Stimulated activated naive CD4-positive, alpha-beta T cell (primary cell): Measurements from ENCODE around the gene CASTOR2.
"Not testable (repeated sequence)": the region's sequence is repeated elsewhere in the genome, so short reads cannot be mapped to it uniquely, and the experiment has no call there.

Source experiments
- DNase-seq, 6 experiments: peaks; one replicate each; lab custom pipeline; 2025; lab: John Stamatoyannopoulos, UW

The CASTOR2 gene

GRCh38 chr7:74994869-74995543, 30.5 kb downstream of the CASTOR2 start:
- not testable (repeated sequence) for DNase-seq

DNA sequence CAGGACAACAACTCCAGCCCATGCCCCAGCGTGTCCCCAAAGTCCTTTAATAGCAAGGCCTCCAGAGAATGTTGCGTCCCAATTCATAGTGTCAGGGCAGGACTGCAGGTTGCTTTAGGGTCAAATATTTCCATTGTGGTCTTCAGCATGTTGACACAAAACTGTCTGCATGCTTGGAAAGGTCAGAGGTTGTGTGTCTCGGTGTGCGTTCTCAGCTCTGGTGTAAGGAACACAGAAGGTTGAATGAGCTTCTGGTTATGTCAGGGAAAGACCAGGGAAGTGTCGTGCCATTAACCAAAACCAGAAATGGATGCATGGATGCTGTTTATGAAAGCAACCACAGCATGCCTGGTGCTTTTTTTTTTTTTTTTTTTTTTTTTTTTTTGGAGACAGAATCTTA, 31.9 kb downstream of the CASTOR2 start:
- not testable (repeated sequence) for DNase-seq

GRCh38 chr7:74997811-74998210, 33.3 kb downstream of the CASTOR2 start:
- not testable (repeated sequence) for DNase-seq

DNA sequence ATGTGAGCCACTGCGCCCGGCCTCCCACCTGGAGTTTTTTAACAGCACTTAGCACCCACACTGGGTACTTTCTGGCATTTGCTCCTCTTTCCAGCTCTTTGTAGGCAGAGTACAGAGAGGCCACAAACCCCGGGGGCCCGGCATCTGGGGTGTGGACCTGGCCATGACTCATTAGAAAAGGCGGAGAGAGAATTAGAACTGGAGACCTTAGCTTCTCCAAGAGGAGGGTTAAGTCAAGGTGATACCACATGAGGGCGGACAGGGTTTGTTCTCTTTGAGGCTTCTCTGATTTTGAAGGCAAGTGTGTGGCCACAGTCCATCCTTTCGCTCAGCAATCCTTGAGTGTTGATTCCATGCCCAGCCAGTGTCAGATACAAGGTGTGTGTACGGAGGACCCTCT, 36.9 kb downstream of the CASTOR2 start:
- DNase-seq: not testable (repeated sequence)

DNA sequence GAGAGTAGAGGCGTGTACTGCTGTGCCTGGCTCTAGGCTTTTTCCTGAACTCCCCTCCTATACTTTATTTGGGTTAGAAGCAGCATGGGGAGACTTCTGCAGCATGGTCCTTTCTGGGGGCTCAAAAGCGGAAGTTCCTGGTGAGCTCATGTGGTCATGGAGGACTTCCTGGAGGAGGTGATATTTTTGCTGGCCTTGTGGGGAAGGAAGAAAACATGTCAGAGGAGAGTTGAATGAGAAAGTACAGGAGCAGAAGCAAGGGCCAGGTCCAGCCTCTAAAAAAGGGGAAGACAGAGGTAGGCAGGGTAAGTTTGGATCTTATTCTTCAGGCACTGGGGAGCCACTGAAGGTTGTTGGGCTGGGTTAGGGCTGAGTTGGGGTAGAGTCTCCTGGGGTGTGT, 45.5 kb downstream of the CASTOR2 start:
- no peak for DNase-seq

GRCh38 chr7:75017832-75018231, 53.3 kb downstream of the CASTOR2 start:
- DNase-seq: no peak

DNA sequence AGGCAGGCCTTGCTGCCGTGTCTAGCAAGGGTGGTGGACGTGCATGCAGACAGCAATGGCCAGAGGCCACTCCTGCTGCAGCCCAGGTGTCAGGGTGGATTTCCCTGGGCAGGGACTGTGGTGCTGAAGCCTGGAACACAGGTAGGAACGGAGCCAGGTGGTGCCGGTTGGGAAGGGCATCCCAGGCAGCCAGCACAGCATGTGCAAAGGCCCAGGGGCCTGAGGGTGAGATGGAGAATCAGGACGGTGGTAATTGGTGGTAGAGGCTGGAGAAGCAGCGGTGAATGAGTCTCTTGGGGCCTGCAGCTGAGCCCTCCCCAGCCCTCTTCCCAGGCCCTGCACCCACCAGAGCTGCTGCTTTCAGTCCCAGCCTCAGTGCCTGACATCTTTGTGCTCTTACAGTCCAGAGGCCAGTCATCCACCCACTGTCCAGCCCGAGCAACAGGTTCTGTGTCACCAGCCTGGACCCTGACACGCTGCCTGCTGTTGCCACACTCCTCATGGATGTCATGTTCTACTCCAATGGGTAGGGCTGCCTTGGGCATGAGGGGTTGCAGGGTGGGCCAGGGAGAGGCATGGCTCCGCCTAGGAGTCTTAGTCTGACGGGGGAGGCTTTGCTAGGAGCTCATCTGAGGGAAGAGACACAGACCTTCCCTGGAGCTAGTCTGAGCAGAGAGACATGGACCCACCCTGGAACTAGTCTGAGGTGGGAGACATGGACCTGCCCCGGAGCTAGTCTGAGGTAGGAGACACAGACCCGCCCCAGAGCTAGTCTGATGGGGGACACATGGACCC, 54.3 kb downstream of the CASTOR2 start:
- DNase-seq: no peak

DNA sequence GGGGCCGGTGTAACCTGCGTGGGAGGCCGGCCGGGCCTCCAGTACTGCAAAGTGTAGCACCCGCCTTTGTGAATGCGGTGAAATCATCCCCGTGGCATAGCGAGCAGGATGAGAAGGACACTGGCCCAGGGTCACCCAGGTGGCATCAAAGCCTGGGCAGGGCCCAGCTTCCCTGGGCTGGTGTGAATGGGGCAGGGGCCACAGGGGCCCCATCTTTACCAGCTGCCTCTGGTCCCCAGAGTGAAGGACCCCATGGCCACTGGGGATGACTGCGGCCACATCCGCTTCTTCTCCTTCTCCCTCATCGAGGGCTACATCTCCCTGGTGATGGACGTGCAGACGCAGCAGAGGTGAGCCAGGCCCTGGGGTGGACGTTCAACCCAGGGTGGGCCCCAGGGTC, 55.3 kb downstream of the CASTOR2 start:
- DNase-seq: no peak

DNA sequence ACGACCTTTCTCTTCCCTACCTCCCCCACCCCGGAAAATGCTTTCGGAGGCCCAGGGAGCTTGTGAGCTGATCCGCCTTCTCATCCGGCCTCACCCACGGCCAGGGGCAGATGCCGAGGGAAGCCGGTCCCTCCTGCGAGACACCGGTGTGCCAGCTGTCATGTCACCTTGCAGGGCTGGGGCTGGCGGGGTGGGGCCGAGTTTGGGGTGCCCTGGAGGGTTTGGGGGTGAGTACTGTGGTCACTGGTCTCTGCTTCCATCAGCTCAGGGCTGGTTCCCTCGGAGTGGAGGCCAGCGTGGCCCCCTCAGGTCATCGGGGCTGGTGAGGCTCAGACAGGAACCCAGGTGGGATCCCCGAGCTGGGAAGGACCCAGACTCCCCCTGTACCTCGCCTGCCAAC, 60.4 kb downstream of the CASTOR2 start:
- DNase-seq: no peak

GRCh38 chr7:75028299-75028698, 63.8 kb downstream of the CASTOR2 start:
- DNase-seq: no peak

- DNase-seq: no peak
Observed at GRCh38 chr7:75033064-75033463, 68.6 kb downstream of the CASTOR2 start.

GRCh38 chr7:75033826-75034225, 69.3 kb downstream of the CASTOR2 start:
- DNase-seq: no peak

GRCh38 chr7:75038508-75038907, 74.0 kb downstream of the CASTOR2 start:
- DNase-seq: no peak

GRCh38 chr7:75039166-75039565, 74.7 kb downstream of the CASTOR2 start:
- DNase-seq: no peak

- no peak for DNase-seq
Observed at GRCh38 chr7:75039709-75040108, 75.2 kb downstream of the CASTOR2 start.

- no peak for DNase-seq
Observed at GRCh38 chr7:75040512-75040911, 76.0 kb downstream of the CASTOR2 start.

- DNase-seq: no peak
Observed at GRCh38 chr7:75042286-75042685, 77.8 kb downstream of the CASTOR2 start.

GRCh38 chr7:75042831-75043703, 78.6 kb downstream of the CASTOR2 start:
- DNase-seq: no peak

GRCh38 chr7:75045881-75046280, 81.4 kb downstream of the CASTOR2 start:
- DNase-seq: no peak

DNA sequence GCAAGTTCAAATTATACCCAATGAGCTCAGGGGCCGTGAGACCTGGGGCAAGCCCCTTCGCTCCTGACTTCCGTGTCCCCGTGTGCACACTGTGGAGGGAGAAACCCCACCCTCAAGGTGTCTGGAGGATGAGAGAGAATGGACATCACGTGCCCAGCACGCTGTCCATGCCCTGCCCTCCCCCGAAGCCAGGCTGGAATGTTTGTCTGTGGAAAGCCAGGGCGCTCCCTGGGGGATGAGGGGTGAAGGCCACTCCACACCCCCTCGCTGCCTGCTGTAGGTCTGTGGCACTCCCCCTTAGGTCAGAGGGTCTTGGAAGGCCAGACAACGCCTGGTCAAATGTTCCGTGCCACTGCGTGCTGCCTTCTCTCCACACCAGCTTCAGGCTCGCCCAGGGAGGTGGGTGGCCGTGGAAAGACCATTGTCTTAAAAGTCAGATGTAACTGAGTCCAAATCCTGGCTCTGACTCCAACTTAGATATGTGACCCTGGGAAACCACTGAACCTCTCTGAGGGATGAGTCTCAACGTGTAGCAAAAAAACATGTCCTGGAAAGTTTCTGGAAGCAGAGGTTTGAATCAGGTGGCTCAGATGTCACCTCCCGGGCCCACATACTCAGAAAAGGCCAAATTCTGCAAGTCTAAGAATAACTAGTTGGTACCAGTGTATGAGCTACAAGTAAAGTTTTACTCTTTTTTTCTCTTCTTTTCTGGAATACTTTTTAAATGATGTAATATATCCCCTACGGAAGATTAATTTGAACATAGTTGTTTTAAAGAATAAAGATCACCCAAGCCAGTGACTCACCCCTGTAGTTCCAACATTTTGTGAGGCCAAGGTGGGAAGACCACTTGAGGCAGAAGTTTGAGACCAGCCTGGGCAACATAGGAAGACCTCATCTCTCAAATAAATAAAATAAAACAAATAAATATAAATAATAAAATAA, 84.2 kb downstream of the CASTOR2 start:
- no peak for DNase-seq

GRCh38 chr7:75049817-75050216, 85.3 kb downstream of the CASTOR2 start:
- no peak for DNase-seq
